ENCODE results near the gene JUP. TPM values are rescaled to one million over a fixed set of nuclear protein-coding genes. Genes with fewer than 3 reads are reported as not detected.
A peak's percentile ranks its signal among the peaks of the same experiment; 100 is the strongest.

The JUP gene
- total and polyA plus RNA-seq, 2 of the 4 experiments (the other 2 are of a cell fraction) = 12.9 to 27.3 TPM

GRCh38 chr17:41800601-41801373, 14.3 kb upstream of the JUP start:
- no TSS peak for BruUV-seq (replicated peaks)
- no peak overlapping the region for H3K14ac ChIP-seq (replicated peaks; ENCODE audit: low read depth, low read length)
- H2AK5ac ChIP-seq (ENCODE audit: low read depth, low read length) = peak overlapping the region; percentile 84
- H3K36me3 ChIP-seq (ENCODE audit: control insufficient read depth, insufficient read depth, low read length) = peaks cover 9% of the 10 kb centered on the region
- no peaks in the 10 kb centered on the region for H4K20me1 ChIP-seq (ENCODE audit: insufficient read depth, low read length)
- no peak for TF ChIP-seq MAZ (IDR thresholded peaks at IDR 0.05; ENCODE audit: borderline replicate concordance, low read depth, low read length)
- TF ChIP-seq RCOR1 (IDR thresholded peaks at IDR 0.05; ENCODE audit: insufficient replicate concordance, low read length) = no peak
- no peak for TF ChIP-seq FOS (IDR thresholded peaks at IDR 0.05; ENCODE audit: low read depth, low read length)
- H3K4ac ChIP-seq (ENCODE audit: low read depth, low read length) = peak overlapping the region; percentile 57
- H2BK20ac ChIP-seq (ENCODE audit: low read depth, low read length) = no peak overlapping the region
- H2BK120ac ChIP-seq (ENCODE audit: low read depth, low read length) = peak overlapping the region; percentile 24; the same call in 1 of the 2 replicates
- intact Hi-C loops (cut with micrococcal nuclease) = loop anchor here (1.0 kb wide), 2 partner anchors 23 to 62 kb away; no protein-coding TSS in a partner anchor
- no peak overlapping the region for H2BK15ac ChIP-seq (ENCODE audit: low read depth, low read length)
- no peak overlapping the region; the same call in 1 of the 2 replicates for H4K91ac ChIP-seq (ENCODE audit: insufficient read depth, low read depth, low read length)
- H3K23ac ChIP-seq (ENCODE audit: low read depth, low read length) = no peak overlapping the region
- no peak overlapping the region for H4K5ac ChIP-seq (ENCODE audit: low read depth, low read length)
- H3K79me1 ChIP-seq (ENCODE audit: low read depth in 1 of 2, low read length in 2 of 2) = no peaks in the 10 kb centered on the region; a peak in 1 of 4 replicates
- no peaks in the 10 kb centered on the region for H3K9me1 ChIP-seq (ENCODE audit: insufficient read depth, low read length)
- no CpG with 5 or more reads among the region's 18 CpGs for WGBS, 2 experiments (ENCODE audit: extremely low coverage in 2 of 2, insufficient read length in 1 of 2)
- no peak overlapping the region for H3K18ac ChIP-seq (ENCODE audit: low read depth, low read length)
- dilution Hi-C loops (cut with HindIII; ENCODE audit: low sequenced_read_pairs, unreplicated experiment) = no loop called here
- ChIA-PET POLR2A (ENCODE audit: unreplicated experiment) (no interaction called here), CTCF (interaction anchor here (0.6 to 2.1 kb wide), 3 partner anchors 23 to 63 kb away, joined by 5 to 8 read pairs (median 7); no protein-coding TSS in a partner anchor)
- no peak overlapping the region for H3K27ac ChIP-seq (ENCODE audit: insufficient read depth, low read length)
- in situ Hi-C loops (cut with MboI; ENCODE audit: low sequenced_read_pairs) = loop anchor here (5.0 kb wide), 1 partner anchor 63 kb away; no protein-coding TSS in a partner anchor
- no peak overlapping the region for H3K4me2 ChIP-seq (ENCODE audit: low read depth, low read length)
- peak overlapping the region in 1 of 2 experiments; percentile 78; a peak in 2 of 4 replicates for H4K8ac ChIP-seq (ENCODE audit: low read depth in 2 of 2, low read length in 2 of 2)
- no peak overlapping the region for H3K9ac ChIP-seq (ENCODE audit: low read depth, low read length)
- peak overlapping the region; percentile 74 for H2AK9ac ChIP-seq (replicated peaks; ENCODE audit: low read depth, low read length, poor library complexity)
- peak; percentile 34 for ATAC-seq (ENCODE audit: low read depth)
- no peak overlapping the region for H3K4me3 ChIP-seq (ENCODE audit: insufficient read depth, low read depth, low read length)
- H3K4me1 ChIP-seq (ENCODE audit: control insufficient read depth, insufficient read depth, low read length) = peaks cover 11% of the 10 kb centered on the region
- H2AFZ ChIP-seq (replicated peaks; ENCODE audit: low read length, poor library complexity) = peak overlapping the region; percentile 60
- H3K9me3 ChIP-seq (ENCODE audit: control insufficient read depth, insufficient read depth, low read length) = no peaks in the 10 kb centered on the region
- H3K27me3 ChIP-seq (ENCODE audit: control insufficient read depth, insufficient read depth, low read length) = no peaks in the 10 kb centered on the region
- no peak for DNase-seq
- H3K56ac ChIP-seq (ENCODE audit: extremely low read depth, insufficient read depth, low read length) = no peak overlapping the region
- no peak overlapping the region for H2BK5ac ChIP-seq (ENCODE audit: low read depth, low read length, poor library complexity, severe bottlenecking)
